GM23248 (cell line): Measurements from ENCODE around the gene ZNF26.

Experiments used
- EZH2 ChIP-seq: fragments of 200-600 bp; sonication (generic); IDR thresholded peaks from 2 replicates; pipeline ENCODE4 v1.6.1; 2018; ENCODE audit warnings: antibody characterized with exemption, mild to moderate bottlenecking; ENCODE audit not compliant: insufficient read depth, poor library complexity, severe bottlenecking
- EZH2phosphoT487 ChIP-seq: fragments of 200-600 bp; sonication (generic); IDR thresholded peaks from 2 replicates; pipeline ENCODE4 v1.6.1; 2018; ENCODE audit warnings: antibody characterized with exemption, moderate library complexity, mild to moderate bottlenecking, low read depth; ENCODE audit not compliant: insufficient read depth

- TF ChIP-seq EZH2 (no peak), EZH2phosphoT487 (no peak)
Observed at GRCh38 chr12:132950844-132951535, 35.2 kb upstream of the ZNF26 start.
